ENCODE data around the gene USH1G. TPM values are rescaled to one million over a fixed set of nuclear protein-coding genes. Genes with fewer than 3 reads are reported as not detected.

Gene USH1G
- total and polyA plus RNA-seq, 2 of the 13 experiments (the other 11 are each of a cell fraction or from before 2014, with no cell fraction given) = 0.04 TPM; not detected in 1

DNA sequence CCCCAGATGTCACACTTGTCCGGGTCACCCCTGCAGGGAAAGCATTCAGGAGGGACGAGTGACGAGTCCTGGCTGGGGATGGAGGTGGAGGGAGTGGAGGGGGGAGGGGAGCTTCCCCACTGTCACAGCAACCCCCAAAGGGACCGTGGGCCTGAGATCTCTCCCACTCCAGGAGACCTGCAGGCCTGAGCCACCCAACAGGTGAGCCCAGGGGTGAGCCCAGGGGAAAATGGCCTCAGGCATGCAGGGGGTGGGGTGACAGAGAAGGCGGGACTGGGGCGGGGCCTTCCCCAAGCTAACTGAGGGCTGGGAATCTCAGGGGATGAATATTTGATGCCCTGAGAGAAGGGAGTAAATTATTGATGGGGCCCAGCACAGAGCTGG, 2.4 kb downstream of the USH1G start (continued):
- TF ChIP-seq, protein P1, sequence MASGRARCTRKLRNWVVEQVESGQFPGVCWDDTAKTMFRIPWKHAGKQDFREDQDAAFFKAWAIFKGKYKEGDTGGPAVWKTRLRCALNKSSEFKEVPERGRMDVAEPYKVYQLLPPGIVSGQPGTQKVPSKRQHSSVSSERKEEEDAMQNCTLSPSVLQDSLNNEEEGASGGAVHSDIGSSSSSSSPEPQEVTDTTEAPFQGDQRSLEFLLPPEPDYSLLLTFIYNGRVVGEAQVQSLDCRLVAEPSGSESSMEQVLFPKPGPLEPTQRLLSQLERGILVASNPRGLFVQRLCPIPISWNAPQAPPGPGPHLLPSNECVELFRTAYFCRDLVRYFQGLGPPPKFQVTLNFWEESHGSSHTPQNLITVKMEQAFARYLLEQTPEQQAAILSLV (CRISPR knock-in tag; IDR thresholded peaks at IDR 0.05; ENCODE audit: borderline replicate concordance) = no peak
- TF ChIP-seq SKI (IDR thresholded peaks at IDR 0.05; ENCODE audit: partially characterized antibody) (no peak), MEIS1 (CRISPR knock-in tag; IDR thresholded peaks at IDR 0.05; ENCODE audit: borderline replicate concordance) (no peak), IRF2 (CRISPR knock-in tag; IDR thresholded peaks at IDR 0.05) (no peak), ZNF253 (CRISPR knock-in tag; IDR thresholded peaks at IDR 0.05; ENCODE audit: borderline replicate concordance) (no peak), XBP1 (CRISPR knock-in tag; IDR thresholded peaks at IDR 0.05) (no peak)
- TF ChIP-seq, protein P2, sequence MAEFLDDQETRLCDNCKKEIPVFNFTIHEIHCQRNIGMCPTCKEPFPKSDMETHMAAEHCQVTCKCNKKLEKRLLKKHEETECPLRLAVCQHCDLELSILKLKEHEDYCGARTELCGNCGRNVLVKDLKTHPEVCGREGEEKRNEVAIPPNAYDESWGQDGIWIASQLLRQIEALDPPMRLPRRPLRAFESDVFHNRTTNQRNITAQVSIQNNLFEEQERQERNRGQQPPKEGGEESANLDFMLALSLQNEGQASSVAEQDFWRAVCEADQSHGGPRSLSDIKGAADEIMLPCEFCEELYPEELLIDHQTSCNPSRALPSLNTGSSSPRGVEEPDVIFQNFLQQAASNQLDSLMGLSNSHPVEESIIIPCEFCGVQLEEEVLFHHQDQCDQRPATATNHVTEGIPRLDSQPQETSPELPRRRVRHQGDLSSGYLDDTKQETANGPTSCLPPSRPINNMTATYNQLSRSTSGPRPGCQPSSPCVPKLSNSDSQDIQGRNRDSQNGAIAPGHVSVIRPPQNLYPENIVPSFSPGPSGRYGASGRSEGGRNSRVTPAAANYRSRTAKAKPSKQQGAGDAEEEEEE (CRISPR knock-in tag; IDR thresholded peaks at IDR 0.05; ENCODE audit: borderline replicate concordance) = no peak
- TF ChIP-seq, protein P3, sequence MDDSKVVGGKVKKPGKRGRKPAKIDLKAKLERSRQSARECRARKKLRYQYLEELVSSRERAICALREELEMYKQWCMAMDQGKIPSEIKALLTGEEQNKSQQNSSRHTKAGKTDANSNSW (CRISPR knock-in tag; IDR thresholded peaks at IDR 0.05; ENCODE audit: borderline replicate concordance) = no peak

DNA sequence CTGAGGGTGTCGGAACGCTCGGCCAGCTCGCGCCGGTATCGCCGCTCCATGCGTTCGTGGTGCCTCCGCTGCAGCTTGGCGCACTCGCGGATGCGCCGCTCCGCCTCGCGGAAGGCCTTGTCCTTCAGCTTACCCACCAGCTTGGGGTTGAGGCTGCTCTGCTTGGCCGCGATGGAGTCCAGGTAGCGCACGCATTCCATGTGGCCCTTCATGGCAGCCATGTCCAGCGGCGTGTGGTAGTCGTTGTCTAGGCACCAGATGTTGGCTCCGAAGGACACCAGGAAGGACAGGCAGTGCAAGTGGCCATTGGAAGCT, 2.8 kb downstream of the USH1G start:
- ChIA-PET POLR2A (interaction anchor here (1.0 to 1.2 kb wide), 2 partner anchors 47 to 93 kb away, joined by 3 to 4 read pairs; partner anchors contain the start of gene FDXR), CTCF (ENCODE audit: low intra/inter-chr PET ratio, low total read pairs) (interaction anchor here (2.3 kb wide), 1 partner anchor 37 kb away, joined by 9 read pairs; no protein-coding TSS in a partner anchor)
- H3K4me1 ChIP-seq (ENCODE audit: insufficient read depth, low read length) = peaks cover 31% of the 10 kb centered on the region
- WGBS (ENCODE audit: low lambda C conversion rate) = 89% methylated on average over 27 of the region's 27 CpGs
- H3K36me3 ChIP-seq (replicated peaks in 1 of 2; ENCODE audit: control insufficient read depth in 1 of 2, insufficient read depth in 2 of 2, low read length in 2 of 2) = no peaks in the 10 kb centered on the region
- no peak overlapping the region for H3K4me3 ChIP-seq (replicated peaks in 1 of 3; ENCODE audit: insufficient read depth in 1 of 3, low read depth in 2 of 3, low read length in 3 of 3)
- FAIRE-seq = no peak
- no peaks in the 10 kb centered on the region for H3K9me3 ChIP-seq (ENCODE audit: low read length)
- H3K9ac ChIP-seq (ENCODE audit: insufficient read depth, low read depth, low read length) = no peak overlapping the region
- no peak overlapping the region for H3K4me2 ChIP-seq (ENCODE audit: low read depth, low read length)
- ATAC-seq = no peak
- no TSS peak for BruUV-seq (replicated peaks)
- no peaks in the 10 kb centered on the region for H4K20me1 ChIP-seq (ENCODE audit: insufficient read depth, low read length)
- H3K27ac ChIP-seq (ENCODE audit: extremely low read length, insufficient read depth, low read length) = no peak overlapping the region
- DNase-seq (ENCODE audit: low spot score) = no peak
- no peaks in the 10 kb centered on the region for H3K79me2 ChIP-seq (ENCODE audit: insufficient read depth, low read length)
- in situ Hi-C loops (cut with HindIII; ENCODE audit: extremely low pct_ligation_motif_present, low pct_unique_long_range_greater_than_20kb) = loop anchor here (5.0 kb wide), 1 partner anchor 37 kb away; no protein-coding TSS in a partner anchor
- H3K27me3 ChIP-seq (ENCODE audit: control insufficient read depth in 1 of 2, insufficient read depth in 2 of 2, low read length in 2 of 2) = peaks cover 22 to 74% of the 10 kb centered on the region in 2 experiments
- H2AFZ ChIP-seq (ENCODE audit: low read length) = no peak overlapping the region
- intact Hi-C loops (cut with micrococcal nuclease; ENCODE audit: unreplicated experiment) = no loop called here
- TF ChIP-seq ZNF788 (CRISPR knock-in tag; IDR thresholded peaks at IDR 0.05; ENCODE audit: borderline replicate concordance) (no peak), ZNF431 (CRISPR knock-in tag; IDR thresholded peaks at IDR 0.05; ENCODE audit: borderline replicate concordance, low read depth) (no peak), HOXA3 (CRISPR knock-in tag; IDR thresholded peaks at IDR 0.05) (peak; percentile 21; the same call in 1 of the 2 replicates), NPAS2 (CRISPR knock-in tag; IDR thresholded peaks at IDR 0.05; ENCODE audit: borderline replicate concordance) (no peak), YEATS4 (CRISPR knock-in tag; IDR thresholded peaks at IDR 0.05; ENCODE audit: borderline replicate concordance) (no peak), ZNF335 (CRISPR knock-in tag; IDR thresholded peaks at IDR 0.05) (no peak), ZMAT3 (CRISPR knock-in tag; conservative IDR thresholded peaks at IDR 0.05) (no peak), ZBTB7B (CRISPR knock-in tag; IDR thresholded peaks at IDR 0.05) (no peak), CREB1 (IDR thresholded peaks at IDR 0.05) (no peak), CREB1 (CRISPR knock-in tag; IDR thresholded peaks at IDR 0.05) (no peak), MTA1 (CRISPR knock-in tag; IDR thresholded peaks at IDR 0.05; ENCODE audit: borderline replicate concordance) (0 out of 2 replicates have a peak, but pooled peaks have one; percentile 29), RARA (CRISPR knock-in tag; IDR thresholded peaks at IDR 0.05) (no peak)
- TF ChIP-seq, protein P4, sequence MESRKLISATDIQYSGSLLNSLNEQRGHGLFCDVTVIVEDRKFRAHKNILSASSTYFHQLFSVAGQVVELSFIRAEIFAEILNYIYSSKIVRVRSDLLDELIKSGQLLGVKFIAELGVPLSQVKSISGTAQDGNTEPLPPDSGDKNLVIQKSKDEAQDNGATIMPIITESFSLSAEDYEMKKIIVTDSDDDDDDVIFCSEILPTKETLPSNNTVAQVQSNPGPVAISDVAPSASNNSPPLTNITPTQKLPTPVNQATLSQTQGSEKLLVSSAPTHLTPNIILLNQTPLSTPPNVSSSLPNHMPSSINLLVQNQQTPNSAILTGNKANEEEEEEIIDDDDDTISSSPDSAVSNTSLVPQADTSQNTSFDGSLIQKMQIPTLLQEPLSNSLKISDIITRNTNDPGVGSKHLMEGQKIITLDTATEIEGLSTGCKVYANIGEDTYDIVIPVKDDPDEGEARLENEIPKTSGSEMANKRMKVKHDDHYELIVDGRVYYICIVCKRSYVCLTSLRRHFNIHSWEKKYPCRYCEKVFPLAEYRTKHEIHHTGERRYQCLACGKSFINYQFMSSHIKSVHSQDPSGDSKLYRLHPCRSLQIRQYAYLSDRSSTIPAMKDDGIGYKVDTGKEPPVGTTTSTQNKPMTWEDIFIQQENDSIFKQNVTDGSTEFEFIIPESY (CRISPR knock-in tag; IDR thresholded peaks at IDR 0.05) = peak; percentile 66; the same call in 1 of the 2 replicates

Data from HepG2 (cell line).